K562 (cell line): ENCODE results near the gene CHN1. TPM values are rescaled to one million over a fixed set of nuclear protein-coding genes. Genes with fewer than 3 reads are reported as not detected.

Experiments used
- ATAC-seq: fragments of 200-7000 bp; cut with Tn5 transposase; 3 replicates; pipeline ENCODE4 v1.9.1; 2020; ENCODE audit warnings: moderate library complexity
- BruUV-seq: library from RNA; stranded (reverse); fragments of 400-500 nt; replicated peaks from 2 replicates; lab custom pipeline; 2021; lab: Mats Ljungman, UMichigan
- CTCF ChIA-PET: fragments of 300-600 bp; formaldehyde crosslinking; extraction: SDS; loops from one replicate; lab custom pipeline; 2021; ENCODE audit warnings: low intra/inter-chr PET ratio; lab: Yijun Ruan, JAX
- POLR2A ChIA-PET: fragments of 300-600, 350-650 bp; sonication (Branson Sonifier 250); formaldehyde crosslinking; extraction: SDS; loops from one replicate; lab custom pipeline; 2021; ENCODE audit warnings: antibody characterized with exemption, inconsistent platforms; lab: Yijun Ruan, JAX
- DNase-seq, 4 experiments: peaks; one replicate each; pipeline versions ENCODE4 v3.0.0 to v3.0.0-alpha.2; 2011 to 2018; ENCODE audit warnings: low spot score in 3 of 4, mixed read lengths in 3 of 4; ENCODE audit errors: extremely low read depth in 1 of 4
- FAIRE-seq: peaks from 2 replicates; lab custom pipeline; 2011; peaks lifted over from hg19 to GRCh38; lab: Jason Lieb, UNC
- H2AFZ ChIP-seq: 2 replicates; pipeline ENCODE4 v1.6.0; 2011; ENCODE audit warnings: low read depth, low read length, control low read depth, inconsistent platforms
- H3K27ac ChIP-seq: fragments of 200-600 bp; 3 replicates; pipeline ENCODE4 v1.8.0; 2011; ENCODE audit warnings: low read depth, mild to moderate bottlenecking, control low read depth, inconsistent platforms, low read length, moderate library complexity, mixed read lengths; ENCODE audit errors: extremely low read depth
- H3K27me3 ChIP-seq, 2 experiments: fragments of 300-600 bp in 1 of 2; 2 replicates in 1 of 2; 3 replicates in 1 of 2; pipeline versions ENCODE4 v1.6.0 to v1.8.0; 2011; ENCODE audit warnings: inconsistent platforms in 2 of 2, low read length in 2 of 2, mild to moderate bottlenecking in 1 of 2, mixed read lengths in 1 of 2, moderate library complexity in 1 of 2; ENCODE audit not compliant: control insufficient read depth in 2 of 2, insufficient read depth in 2 of 2
- H3K36me3 ChIP-seq: fragments of 300-600 bp; 3 replicates; pipeline ENCODE4 v1.8.0; 2011; ENCODE audit warnings: mild to moderate bottlenecking, low read length, inconsistent platforms; ENCODE audit not compliant: control insufficient read depth, insufficient read depth
- H3K4me1 ChIP-seq, 2 experiments: fragments of 200-600 bp in 1 of 2; replicated peaks in 1 of 2; 2 replicates in 1 of 2; 3 replicates in 1 of 2; pipeline versions ENCODE4 v1.5.1 to v1.8.0; 2011; ENCODE audit warnings: inconsistent platforms in 2 of 2, low read length in 2 of 2, mild to moderate bottlenecking in 1 of 2, mixed read lengths in 1 of 2, moderate library complexity in 1 of 2; ENCODE audit not compliant: control insufficient read depth in 2 of 2, insufficient read depth in 2 of 2
- H3K4me2 ChIP-seq: 2 replicates; pipeline ENCODE4 v1.6.1; 2011; ENCODE audit warnings: low read length, control low read depth, inconsistent platforms, mixed read lengths; ENCODE audit not compliant: insufficient read depth
- H3K4me3 ChIP-seq: fragments of 200-600 bp; sonication (generic), shearing (Covaris generic); 2 replicates; pipeline ENCODE4 v1.5.1; 2016; ENCODE audit warnings: control low read depth, inconsistent platforms
- H3K79me2 ChIP-seq: fragments of 200-600 bp; 3 replicates; pipeline ENCODE4 v1.8.0; 2011; ENCODE audit warnings: low read length, inconsistent platforms; ENCODE audit not compliant: control insufficient read depth, insufficient read depth
- H3K9ac ChIP-seq, 2 experiments: 2 replicates each; pipeline versions ENCODE4 v1.6.0 to v1.6.1; 2011; ENCODE audit warnings: low read depth in 2 of 2, low read length in 2 of 2, control low read depth in 1 of 2, inconsistent platforms in 1 of 2, mild to moderate bottlenecking in 1 of 2, mixed read lengths in 1 of 2; ENCODE audit not compliant: insufficient read depth in 1 of 2
- H3K9me1 ChIP-seq: one replicate; pipeline ENCODE4 v1.6.0; 2011; ENCODE audit warnings: inconsistent platforms, mild to moderate bottlenecking, low read length, moderate library complexity; ENCODE audit not compliant: control insufficient read depth, insufficient read depth
- H3K9me3 ChIP-seq: replicated peaks from 2 replicates; pipeline ENCODE4 v1.5.1; 2011; ENCODE audit warnings: low read depth, low read length, inconsistent platforms; ENCODE audit not compliant: control insufficient read depth, insufficient read depth
- H4K20me1 ChIP-seq: replicated peaks from 2 replicates; pipeline ENCODE4 v1.6.1; 2011; ENCODE audit warnings: low read length, inconsistent platforms, mixed read lengths; ENCODE audit not compliant: control insufficient read depth, insufficient read depth
- ATF3 ChIP-seq, 2 experiments: fragments of 450-650 bp in 1 of 2; sonication (generic) in 1 of 2; formaldehyde crosslinking in 1 of 2; IDR thresholded peaks in 1 of 2; conservative IDR thresholded peaks in 1 of 2; 2 replicates each; pipeline versions ENCODE4 v1.6.1 to v1.8.1; 2016 to 2023; ENCODE audit warnings: mild to moderate bottlenecking in 2 of 2, moderate library complexity in 2 of 2, inconsistent platforms in 1 of 2, missing genetic modification reagents in 1 of 2
- HMBOX1 ChIP-seq: sonication (generic); IDR thresholded peaks from 2 replicates; pipeline ENCODE4 v1.6.1; 2016
- POLR2B ChIP-seq: fragments of 450-650 bp; IDR thresholded peaks from 2 replicates; pipeline ENCODE4 v1.6.1; 2018; ENCODE audit warnings: low read depth; ENCODE audit not compliant: partially characterized antibody
- WGBS: fragments of 100-300 bp; shearing (Covaris generic); methylation state at CpG from one replicate; pipeline ENCODE4 v1.1.6; 2016; ENCODE audit warnings: low coverage, mixed read lengths; ENCODE audit not compliant: insufficient coverage; ENCODE audit errors: missing lambda C conversion rate; 5-methylcytosine and 5-hydroxymethylcytosine counted together
- in situ Hi-C: fragments of 300-500 bp; cut with MboI; formaldehyde crosslinking; loops from 4 replicates; pipeline ENCODE4 v1.15.0; 2018; ENCODE audit warnings: inconsistent platforms, mixed read lengths
- intact Hi-C: fragments of 100-400 bp; cut with micrococcal nuclease; formaldehyde crosslinking; loops from 2 replicates; pipeline ENCODE4 v1.14.2; 2022
- polyA plus RNA-seq, 8 experiments: library from polyadenylated mRNA; depleted of rRNA in 4 of 8; stranded (reverse) in 5 of 8; unstranded in 3 of 8; fragments of >200 nt; fragmentation: Nextera tagmentation in 2 of 8; fragmentation: Illumina TruSeq in 1 of 8; extraction: Ambion mirVana in 2 of 8; extraction: Trizol in 1 of 8; gene quantifications; 2 replicates each; pipeline versions ENCODE4 v1.2.1 to v1.2.3, GENCODE V29; 2011 to 2014; ENCODE audit warnings: inconsistent platforms in 1 of 8, missing spikeins in 1 of 8
- total RNA-seq, 7 experiments: library from RNA; depleted of rRNA in 6 of 7; stranded (reverse); fragments of >200 nt in 6 of 7; fragmentation: Illumina TruSeq in 2 of 7; extraction: Trizol in 2 of 7; gene quantifications; 2 replicates each; pipeline versions ENCODE4 v1.2.1 to v1.2.3, GENCODE V29; 2011 to 2021; ENCODE audit warnings: low replicate concordance in 1 of 7

CHN1 gene
- total and polyA plus RNA-seq, 9 of the 15 experiments (the other 6 are each of a cell fraction or from before 2014, with no cell fraction given), result 0.17 to 2.0 (median 0.87) TPM

GRCh38 chr2:175002547-175003274 is 2.5 kb downstream of the CHN1 start:
- FAIRE-seq, result no peak
- no TSS peak for BruUV-seq
- CTCF ChIA-PET, result no interaction called here

More at GRCh38 chr2:175002547-175003274, 2.5 kb downstream of the CHN1 start:
- peaks cover 4 to 12% of the 10 kb centered on the region in 2 experiments; a peak in 3 of 5 replicates for H3K4me1 ChIP-seq
- ATAC-seq (no peak), DNase-seq (no peak)
- H4K20me1 ChIP-seq, result no peaks in the 10 kb centered on the region; the same call in 1 of the 2 replicates
- TF ChIP-seq POLR2B (no peak), ATF3 (IDR thresholded peaks at IDR 0.05) (no peak), ATF3 (CRISPR knock-in tag; conservative IDR thresholded peaks at IDR 0.05) (no peak), HMBOX1 (peak; percentile 41; the same call in 1 of the 2 replicates)
- H3K9me1 ChIP-seq, result no peaks in the 10 kb centered on the region
- H3K27ac ChIP-seq, result no peak overlapping the region
- no peak overlapping the region for H3K9ac ChIP-seq
- no peaks in the 10 kb centered on the region for H3K9me3 ChIP-seq
- intact Hi-C loops, result no loop called here
- no peaks in the 10 kb centered on the region for H3K79me2 ChIP-seq
- in situ Hi-C loops, result no loop called here
- H3K4me2 ChIP-seq, result no peak overlapping the region
- POLR2A ChIA-PET, result interaction anchor here (1.1 kb wide), 1 partner anchor 254 kb away, joined by 4 read pairs; no protein-coding TSS in a partner anchor
- no peak overlapping the region for H2AFZ ChIP-seq
- H3K36me3 ChIP-seq, result no peaks in the 10 kb centered on the region
- no peak overlapping the region for H3K4me3 ChIP-seq
- H3K27me3 ChIP-seq, result peaks cover 31 to 42% of the 10 kb centered on the region in 2 experiments
- WGBS, result 1% methylated on average over 3 of the region's 3 CpGs
